GDM1 (cell line): ENCODE data around the gene CTNNBL1.
"Not testable (repeated sequence)": the region's sequence is repeated elsewhere in the genome, so short reads cannot be mapped to it uniquely, and the experiment has no call there.

Experiments
- DNase-seq: peaks from one replicate; lab custom pipeline; 2025; lab: John Stamatoyannopoulos, UW

The CTNNBL1 gene

GRCh38 chr20:37850724-37851355, 157.0 kb downstream of the CTNNBL1 start:
- no peak for DNase-seq

GRCh38 chr20:37852666-37853065, 158.8 kb downstream of the CTNNBL1 start:
- no peak for DNase-seq

DNA sequence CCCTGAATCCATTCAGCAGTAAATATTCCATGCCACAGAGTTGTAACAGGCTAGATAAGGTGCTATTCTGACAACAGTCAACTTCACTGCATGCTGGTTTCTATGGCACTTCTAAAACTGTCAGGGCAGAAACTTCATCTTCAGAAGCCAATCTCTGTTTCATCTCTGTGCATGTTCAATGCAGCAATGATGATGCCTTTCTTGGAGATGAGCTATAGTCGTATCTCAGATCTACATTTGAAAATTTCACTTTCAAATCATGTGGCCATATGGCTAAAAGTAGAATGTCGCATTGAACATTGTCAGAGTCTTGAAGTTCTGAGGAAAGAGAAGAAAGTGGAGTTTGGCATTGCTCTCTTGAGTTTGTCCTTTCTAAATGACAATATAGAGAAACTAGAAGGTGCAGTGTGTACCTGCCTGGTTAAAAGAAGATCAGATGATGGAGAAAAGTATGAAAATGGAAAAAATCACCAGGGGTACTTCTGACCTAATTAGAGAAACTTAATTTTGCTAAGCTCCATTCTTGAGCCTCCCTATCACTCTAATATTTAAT, 160.1 kb downstream of the CTNNBL1 start:
- no peak for DNase-seq

DNA sequence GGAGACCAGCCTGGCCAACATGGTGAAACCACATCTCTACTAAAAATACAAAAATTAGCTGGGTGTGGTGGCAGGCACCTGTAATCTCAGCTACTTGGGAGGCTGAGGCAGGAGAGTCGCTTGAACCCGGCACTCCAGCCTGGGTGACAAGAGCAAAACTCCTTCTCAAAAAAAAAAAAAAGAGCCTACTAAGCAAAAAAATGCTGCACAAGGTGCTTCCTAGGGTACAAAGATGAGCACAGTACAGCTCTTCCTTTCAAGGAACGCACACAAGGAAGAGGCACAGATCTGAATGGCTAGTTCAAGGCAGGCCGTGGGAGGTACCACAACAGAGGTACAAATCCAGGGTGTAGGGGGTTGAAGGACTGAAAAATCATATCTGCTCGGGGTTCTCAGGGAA, 162.2 kb downstream of the CTNNBL1 start:
- DNase-seq = not testable (repeated sequence)

GRCh38 chr20:37856932-37857660, 163.3 kb downstream of the CTNNBL1 start:
- DNase-seq = no peak

- no peak for DNase-seq
Observed at GRCh38 chr20:37859406-37860171, 165.8 kb downstream of the CTNNBL1 start.

- no peak for DNase-seq
Observed at GRCh38 chr20:37863289-37863688, 169.5 kb downstream of the CTNNBL1 start.

DNA sequence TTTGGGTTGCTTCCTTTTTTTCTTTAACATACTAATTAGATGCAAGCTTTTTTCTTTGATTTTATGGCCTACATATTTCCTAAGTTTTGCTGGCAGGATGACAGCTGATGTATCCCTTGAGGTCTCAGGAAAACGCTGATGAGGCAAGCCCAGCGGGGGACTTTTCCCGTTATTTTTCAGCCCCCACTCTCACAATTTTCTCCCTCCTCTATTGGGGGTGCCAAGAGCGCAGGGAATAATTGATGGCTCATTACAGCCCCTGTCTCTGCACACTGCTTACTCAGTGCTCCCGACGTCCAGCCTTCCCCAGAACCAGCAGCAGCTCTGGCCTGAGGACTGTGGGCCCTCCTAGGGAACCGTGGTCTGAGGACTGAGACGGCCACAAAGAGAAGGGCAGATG, 170.5 kb downstream of the CTNNBL1 start:
- no peak for DNase-seq

DNA sequence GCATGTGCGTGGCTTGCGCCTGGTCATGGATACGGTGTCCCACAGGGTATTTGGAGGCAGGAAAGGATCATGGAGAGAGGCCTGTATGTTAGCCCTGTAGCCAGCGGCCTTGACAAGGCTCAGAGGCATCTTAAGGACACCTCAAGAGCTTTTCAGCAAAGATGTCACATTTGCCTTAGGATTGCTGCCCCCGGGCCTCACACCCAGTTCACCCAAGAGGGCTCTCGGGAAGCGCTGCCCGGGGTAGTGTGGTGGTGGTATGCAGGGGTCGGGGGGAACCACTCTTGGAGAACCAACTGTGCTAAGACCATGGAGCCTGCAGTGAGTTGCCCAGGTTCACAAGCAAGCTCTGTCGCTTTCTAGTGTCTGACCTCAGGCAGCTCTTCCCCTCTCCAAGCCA, 172.2 kb downstream of the CTNNBL1 start:
- no peak for DNase-seq

DNA sequence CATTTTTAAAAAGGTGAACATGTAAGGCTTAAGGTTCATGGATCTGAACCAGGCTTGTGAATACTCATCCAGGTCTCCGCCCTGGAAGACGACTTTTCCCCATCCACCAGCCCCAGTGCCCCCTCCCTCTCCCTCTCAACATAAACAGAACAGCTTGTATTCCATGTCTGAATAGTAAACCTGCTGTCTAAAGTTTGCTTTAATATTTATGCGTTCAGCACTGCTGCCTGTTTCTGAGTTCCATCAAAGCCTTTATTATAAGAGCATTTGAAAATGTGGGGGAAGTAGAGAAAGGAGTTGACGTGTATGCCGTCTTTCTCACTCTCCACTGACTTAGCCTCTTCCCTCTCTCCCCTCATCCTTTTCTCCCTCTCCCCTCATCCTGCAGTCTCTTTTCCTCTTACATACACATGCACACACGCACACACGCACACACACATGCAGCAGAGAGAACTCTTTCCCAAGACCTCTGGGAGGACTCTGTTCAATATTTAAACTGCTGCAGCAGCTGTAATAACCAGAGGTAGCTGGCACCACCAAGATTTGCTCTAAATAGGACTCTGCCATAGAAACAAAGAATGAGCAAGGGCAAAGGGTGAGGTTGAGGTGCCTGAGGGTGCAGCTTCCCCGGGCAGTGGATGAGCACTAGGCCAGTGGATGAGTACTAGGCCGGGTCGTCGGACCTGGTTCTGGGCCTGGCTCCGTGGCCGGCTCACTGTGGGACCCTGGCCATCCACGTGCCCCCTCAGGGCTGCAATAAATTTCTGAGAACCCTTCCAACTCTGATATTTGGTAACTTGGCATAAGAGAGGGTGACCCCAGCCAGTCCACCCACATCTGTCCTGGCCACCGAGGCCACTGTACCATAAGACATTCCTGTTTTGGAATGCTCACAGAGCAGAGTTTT, 173.7 kb downstream of the CTNNBL1 start:
- no peak for DNase-seq

DNA sequence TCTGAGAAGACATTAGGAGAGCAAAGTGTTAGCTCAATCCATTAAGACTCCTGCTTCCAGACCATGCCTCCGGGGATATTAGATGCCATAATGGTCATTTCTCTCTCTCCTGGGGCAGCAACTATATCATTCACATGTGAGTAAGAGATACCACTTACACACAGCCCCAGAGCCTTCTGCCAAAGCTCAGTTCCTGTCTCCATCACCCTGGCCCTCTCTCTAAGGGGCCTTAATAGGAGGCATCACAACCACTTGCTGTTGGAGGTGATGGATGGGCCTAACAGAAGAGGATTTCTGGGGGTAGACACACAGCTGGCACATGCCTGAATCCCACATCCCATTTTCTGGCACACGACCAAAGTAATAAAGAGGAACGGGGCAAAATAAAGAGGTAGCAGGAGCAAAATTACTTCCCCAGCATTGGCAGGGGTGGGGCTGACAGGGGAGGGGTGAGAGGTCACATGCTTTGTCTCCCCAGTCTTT, 175.1 kb downstream of the CTNNBL1 start:
- no peak for DNase-seq

- no peak for DNase-seq
Observed at GRCh38 chr20:37869334-37869861, 175.6 kb downstream of the CTNNBL1 start.

GRCh38 chr20:37870294-37870693, 176.5 kb downstream of the CTNNBL1 start:
- no peak for DNase-seq

- no peak for DNase-seq
Observed at GRCh38 chr20:37871751-37872150, 177.9 kb downstream of the CTNNBL1 start.

GRCh38 chr20:37872161-37872560, 178.3 kb downstream of the CTNNBL1 start:
- DNase-seq = no peak

DNA sequence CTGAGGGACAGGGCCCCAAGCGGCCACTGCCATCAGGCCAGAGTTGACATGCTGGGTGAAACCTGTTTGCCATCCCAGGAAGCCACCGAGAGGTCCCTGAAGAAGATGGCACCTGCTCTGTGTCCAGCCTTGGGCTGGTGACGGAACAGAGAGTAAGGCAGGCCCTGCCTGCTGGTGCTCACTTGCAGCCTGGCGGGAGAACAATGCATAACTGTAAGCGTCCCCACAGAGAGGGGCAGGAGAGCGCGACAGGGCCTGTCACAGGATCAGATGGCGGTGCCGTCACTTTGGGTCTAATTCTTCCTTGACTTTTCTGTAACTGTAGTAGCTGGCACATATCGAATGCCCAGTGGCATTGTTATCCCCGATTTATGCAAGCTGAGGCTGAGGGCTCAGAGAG, 180.1 kb downstream of the CTNNBL1 start:
- DNase-seq = no peak

GRCh38 chr20:37875460-37876175, 181.8 kb downstream of the CTNNBL1 start:
- DNase-seq = no peak

DNA sequence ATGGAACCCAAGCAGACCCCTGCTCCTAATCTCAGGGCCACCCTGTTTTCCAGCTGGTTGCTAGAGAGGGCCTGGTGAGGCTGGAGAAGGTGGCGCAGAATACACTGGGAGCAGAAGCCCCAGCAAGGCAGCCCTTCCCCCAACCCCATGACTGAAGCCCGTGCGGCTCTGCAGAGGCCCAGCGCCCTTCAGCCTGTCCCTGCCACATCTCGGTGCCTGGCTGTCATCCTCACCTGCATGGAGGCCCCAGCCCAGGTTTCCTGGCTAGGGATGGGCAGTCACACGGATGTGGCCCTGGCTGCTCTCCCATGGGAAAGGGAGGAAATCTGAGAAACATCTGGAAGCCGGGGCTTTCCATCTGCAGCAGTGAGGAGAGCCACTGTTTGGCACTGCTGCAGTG, 183.0 kb downstream of the CTNNBL1 start:
- DNase-seq = no peak

- DNase-seq = no peak
Observed at GRCh38 chr20:37877832-37878772, 184.3 kb downstream of the CTNNBL1 start.
